HG03342 (cell line): ENCODE results near the gene ITSN1.

Experiments
- ATAC-seq: cut with Tn5 transposase; IDR thresholded peaks from one replicate; pipeline ENCODE4 v1.9.1; 2021; ENCODE audit warnings: mild to moderate bottlenecking, moderate library complexity; ENCODE audit not compliant: unreplicated experiment

ITSN1 gene

DNA sequence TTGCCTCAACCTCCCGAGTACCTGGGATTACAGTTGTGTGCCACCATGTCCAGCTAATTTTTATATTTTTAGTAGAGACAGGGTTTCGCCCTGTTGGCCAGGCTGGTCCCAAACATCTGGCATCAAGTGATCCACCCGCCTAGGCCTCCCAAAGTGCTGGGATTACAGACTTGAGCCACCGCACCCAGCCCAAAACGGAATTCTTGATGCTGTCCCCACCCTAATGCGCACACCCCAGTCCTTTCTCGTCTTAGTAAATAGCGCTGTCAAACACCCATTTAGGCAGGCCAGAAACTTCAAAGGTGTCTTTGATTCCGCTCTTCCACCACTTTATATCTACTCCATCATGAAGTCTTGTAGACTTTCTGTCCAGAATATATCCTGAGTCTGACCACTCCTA is 35.1 kb downstream of the ITSN1 start:
- ATAC-seq: no peak

DNA sequence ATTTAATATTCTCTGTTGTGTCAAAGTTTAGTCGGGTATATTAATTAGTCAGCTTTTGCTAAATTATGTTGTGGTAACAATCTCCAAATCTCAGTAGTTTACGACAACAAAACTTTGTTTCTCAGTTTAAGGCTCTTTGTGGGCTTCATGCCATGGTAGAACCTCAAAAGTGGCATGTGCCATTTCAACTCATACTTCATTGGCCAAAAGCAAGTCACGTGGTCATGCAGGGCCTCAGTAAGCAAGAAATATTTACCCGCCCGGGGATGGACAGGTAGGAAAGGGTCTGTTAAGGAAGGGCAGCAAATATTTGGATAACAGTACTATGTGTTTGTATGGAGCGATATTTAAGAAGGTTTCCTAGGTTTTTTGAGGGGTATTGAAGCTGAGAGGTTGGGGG is 38.6 kb downstream of the ITSN1 start:
- ATAC-seq: no peak

DNA sequence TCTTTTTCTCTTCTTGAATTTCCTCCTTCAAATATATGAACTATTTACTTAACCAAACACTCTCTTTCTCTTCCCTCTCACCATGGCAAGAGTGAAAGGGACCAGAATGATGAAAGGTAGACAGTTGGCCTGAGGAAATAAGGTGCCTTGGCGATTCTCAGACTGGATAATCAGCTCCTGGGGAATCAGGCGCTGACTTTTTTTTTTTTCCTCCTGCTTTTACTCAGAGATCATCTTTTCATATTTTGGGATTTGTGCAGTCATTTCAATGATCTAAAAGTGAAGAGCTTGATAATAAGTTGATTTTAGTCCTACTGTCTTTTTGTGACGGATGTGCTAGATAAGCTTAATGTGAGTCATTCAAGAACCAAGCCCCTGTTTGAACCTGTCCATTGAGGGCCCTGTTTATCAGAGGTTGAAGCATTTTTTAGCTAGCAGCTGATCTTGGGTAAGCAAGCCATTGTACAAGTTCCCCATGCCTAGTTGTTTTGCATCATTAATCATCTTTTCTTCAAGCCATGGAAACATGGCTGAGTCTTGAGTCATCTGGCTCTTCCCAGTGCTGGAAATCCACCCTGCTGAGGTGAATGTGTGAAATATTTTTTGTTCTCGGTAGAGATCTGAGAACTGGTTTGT is 40.8 kb downstream of the ITSN1 start:
- no peak for ATAC-seq

DNA sequence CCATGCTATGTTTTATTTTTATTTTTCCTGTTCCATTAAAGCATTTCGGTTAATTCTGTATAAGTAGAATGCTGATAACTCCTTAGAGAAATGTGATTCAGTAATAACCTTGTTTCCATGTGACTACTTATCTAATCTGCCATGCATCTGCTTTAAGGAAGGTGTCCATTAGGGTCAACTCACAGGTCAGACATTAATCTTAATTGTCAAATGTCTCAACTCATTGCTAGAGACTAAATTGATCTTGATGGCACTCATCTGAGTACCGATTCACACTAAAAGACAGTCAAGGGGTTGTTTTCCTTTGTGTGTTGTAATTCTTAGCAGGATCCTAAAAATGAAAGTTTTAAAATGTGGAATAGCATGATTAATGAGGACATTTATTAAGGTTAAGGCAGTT is 41.8 kb downstream of the ITSN1 start:
- ATAC-seq: no peak

DNA sequence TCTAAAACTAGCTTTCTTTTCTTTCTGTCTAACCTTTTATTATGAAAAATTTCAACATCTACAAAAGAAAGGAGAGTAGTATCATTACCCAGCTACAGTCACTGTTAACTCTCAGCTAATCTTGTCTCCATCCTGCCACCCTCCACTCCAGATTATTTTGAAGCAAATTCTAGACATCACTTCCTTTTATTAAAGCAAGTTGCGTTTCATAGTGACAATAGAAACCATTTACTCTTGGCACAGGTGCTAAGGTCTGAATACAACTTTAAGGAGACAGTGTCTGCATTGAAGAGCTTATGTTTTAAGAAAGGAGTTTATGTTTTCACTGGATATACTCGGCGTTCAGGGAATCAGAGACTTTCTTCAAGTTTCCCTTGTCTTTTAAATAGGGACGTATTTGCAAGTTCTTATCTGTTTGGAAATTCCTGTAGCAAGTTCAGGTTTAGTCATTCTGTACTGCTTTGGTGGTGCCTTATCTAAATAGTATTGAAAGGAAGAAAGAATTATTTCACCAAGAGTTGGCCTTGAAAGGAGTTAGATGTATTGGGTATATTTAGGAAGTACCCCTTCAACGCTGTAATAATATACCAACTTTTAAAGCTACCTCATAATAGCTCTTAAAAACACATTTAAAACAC is 42.7 kb downstream of the ITSN1 start:
- no peak for ATAC-seq

DNA sequence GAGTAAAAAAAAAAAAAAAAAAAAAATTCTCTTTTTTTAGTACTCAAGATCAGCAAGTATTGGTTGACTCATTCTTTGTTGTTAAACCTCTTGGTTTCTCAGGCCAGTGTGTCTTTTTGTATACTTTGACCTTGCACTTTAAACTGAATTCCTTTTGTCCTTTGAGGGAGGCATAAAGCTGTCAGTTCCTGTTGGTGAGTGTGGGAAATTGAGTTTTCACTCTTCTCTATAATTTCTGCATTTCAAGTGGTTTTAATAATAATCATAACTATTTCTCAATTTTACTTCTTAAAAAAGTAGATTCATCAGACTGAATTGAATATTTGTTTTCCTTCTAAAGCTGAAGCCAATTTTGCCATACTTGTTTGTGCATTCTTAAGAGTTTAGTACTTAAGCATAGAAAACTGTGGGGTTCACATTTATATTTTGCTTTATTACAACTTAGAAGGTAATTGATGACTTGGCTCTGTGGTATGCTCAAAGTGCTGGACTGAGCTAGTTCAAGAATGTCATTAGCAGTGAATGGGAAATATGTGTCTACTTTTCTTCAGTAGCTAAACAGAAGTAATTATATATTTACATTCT is 43.4 kb downstream of the ITSN1 start:
- ATAC-seq: no peak

DNA sequence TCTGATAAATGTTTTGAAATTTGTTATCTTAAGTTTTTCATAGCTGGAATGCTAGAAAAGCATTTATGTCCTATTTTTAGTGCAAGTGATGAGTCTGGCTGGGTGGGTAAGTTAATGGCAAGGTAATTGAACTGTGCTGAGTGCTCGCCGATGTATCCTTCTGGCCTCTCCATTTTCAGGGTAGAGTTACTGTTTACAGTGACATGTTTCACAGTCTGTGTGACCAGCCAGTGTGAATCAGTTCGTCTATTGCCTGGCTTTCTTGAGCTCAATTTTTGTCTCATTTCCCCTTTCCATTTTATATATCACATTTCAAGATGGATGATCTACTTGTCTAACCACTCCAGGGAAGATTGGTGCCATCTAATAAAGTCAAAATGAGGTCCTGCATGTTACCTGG is 44.1 kb downstream of the ITSN1 start:
- ATAC-seq: no peak

DNA sequence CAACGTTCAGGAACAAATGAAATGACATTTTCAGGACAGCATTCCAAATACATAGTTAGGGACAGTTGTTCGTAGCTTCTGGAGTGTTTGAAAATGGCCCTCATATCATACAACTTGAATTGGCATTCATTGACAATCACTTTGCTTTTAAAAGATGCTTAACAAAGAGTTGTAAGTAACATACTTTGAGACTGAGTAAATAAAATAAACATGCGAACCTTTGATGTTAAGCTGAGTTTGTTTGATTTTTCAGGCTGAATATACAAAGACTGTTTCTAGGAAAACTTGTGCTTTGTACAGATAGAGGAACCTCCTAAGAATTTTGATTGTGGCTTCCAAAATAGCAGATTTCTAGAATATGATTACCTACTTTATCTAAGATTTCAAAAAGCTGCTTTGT is 45.3 kb downstream of the ITSN1 start:
- no peak for ATAC-seq

DNA sequence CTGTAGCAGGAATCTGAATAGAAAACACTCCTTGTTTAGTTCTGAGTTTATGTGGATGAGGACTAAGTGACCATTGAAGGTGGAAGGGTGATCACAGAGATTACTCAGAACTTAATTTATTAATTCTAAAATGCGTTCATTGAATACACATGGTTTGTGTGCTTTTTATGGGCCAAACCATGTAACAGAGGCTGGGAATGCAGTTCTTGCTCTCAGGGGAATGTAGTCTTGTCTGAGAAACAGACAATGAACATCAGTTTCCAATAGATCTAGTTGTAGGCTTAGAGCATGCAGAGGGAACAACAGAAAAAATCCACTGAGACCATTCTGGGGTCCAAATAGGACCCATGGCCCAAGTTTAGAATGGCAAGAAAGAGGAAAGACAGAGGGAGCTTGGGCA is 46.1 kb downstream of the ITSN1 start:
- ATAC-seq: no peak

DNA sequence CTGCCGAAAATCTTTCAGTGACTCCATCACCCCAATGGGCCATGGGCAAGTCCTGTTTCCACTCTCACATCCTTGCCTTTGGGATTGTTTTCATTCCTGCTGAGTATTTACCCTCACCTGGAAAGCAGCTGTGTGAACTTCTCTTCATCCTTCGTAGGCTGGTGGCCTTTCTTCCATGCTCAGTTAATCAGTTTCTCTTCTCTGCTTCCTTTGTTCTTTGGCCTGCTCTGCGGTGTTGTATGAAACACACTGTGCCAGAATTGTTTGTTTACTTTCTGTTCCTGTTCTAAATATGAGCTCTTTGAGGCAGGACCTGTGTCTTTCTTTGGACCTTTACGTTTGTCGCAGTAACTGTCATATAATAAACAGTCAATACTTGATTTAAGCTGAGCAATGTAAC is 48.6 kb downstream of the ITSN1 start:
- ATAC-seq: no peak

DNA sequence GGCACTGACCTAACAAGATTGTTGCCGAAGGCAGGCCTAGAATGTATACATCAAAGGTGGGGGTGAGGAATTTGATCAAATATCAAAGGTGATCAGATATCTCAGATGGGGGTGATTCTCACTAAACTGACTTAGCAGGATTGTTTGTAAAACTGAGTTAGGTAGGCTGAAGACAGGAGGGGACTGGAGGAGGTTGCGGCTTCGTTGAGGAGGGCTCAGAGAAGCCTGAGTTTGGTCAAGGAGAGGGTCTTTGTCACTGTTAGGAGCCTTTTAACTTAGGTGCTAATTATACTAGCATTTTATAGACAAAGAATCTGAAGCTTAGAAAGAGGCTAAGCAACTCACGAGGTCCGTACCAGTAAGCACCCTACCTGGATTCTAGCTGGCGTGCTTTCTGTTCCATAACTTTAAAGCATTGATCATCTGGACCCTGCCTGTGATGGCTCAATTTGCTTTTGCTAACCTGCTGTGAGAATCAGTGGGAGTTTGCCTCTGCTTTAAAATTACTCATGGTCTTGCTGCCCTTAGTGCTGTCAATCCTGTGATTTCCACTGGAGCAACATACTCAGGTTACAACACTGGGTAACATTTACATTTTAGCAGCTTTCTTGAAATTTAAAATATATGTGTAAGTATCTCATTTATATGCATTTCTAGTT is 49.8 kb downstream of the ITSN1 start:
- ATAC-seq: no peak

DNA sequence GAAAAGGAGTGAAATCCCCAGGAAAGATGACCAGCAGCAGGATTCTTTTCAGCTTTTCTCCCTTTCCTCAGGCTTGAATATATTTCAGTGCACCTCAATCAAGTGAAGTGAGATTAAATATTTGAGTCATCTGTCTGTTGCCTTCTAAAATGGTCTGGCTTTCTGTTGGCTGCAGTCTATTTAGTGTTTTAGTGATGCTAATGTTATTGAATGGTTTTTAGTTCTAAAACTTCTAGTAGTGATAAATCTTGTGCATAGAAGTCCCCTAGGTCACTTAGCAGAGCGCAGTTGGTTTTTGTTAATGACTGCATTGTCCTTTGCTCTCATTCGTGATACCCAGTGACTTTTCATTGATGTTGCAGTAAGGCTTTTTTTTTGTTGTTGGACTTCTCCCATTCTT is 53.5 kb downstream of the ITSN1 start:
- ATAC-seq: no peak

DNA sequence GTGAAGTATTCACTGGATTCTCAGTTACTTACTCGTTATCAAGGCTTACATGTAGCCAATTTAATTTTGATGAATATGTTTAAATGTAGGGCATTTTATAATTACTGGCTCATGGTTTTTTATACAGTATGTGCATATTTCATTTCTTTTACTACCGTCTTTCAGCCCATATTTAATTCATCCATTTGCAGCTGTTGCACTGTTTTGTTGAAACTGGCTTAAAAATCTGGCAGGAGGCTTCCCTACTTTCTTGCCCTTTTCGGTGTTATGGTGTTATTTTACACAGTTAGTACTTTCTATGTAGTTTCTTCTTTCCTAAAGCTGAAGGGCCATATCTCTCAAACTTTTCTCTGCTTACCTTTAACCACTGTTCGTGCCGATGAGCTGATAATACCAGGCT is 54.2 kb downstream of the ITSN1 start:
- ATAC-seq: no peak

DNA sequence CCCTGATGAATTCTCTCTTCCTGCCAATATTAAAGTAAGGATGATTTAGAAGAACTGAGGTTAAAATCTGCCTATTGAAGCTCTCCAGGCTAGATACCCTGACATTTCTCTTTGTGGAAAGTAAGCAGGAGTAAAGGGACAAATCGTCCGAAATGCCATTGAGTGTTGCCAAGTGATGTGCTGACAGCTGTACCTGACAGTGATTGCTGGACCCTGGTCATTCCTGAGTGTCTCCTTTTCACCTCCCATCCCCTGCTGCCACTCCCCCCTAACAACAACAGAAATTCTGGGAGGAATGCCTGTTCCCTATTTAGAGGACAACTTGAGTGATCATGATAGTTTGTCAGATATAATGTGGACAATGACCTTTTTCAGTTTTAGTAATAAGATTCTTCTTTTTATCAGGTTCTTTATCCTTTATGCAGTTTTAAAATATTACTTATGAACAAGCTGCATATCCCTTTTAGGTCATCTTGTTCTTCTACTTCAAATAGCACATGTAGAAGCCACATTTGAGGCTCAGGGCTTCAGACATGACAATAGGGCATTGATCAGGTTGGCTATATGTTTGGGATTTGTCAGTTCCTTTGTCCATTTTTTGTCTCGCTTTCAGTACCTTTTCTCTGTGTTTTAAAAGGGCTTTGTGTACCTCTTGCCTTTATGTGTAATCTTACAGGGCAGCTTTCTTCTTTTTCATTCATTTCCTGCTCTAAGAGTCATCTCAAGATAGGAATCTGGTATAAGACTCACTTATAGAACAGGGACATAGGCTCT is 56.0 kb downstream of the ITSN1 start:
- ATAC-seq: no peak

DNA sequence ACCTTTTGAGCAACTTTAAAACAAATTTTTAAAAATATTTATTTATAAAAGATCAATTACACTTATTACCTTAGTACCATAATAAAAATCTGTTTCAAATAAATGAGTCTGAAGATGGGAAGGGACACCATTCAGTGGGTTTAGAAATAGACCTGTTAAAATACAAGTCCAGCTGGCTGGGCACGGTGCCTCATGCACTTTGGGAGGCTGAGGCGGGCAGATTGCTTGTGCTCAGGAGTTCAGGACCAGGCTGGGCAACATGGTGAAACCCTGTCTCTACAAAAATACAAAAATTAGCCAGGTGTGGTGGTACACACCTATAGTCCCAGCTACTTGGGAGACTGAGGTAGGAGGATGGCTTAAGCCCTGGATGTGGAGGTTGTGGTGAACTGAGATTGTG is 57.0 kb downstream of the ITSN1 start:
- no peak for ATAC-seq

DNA sequence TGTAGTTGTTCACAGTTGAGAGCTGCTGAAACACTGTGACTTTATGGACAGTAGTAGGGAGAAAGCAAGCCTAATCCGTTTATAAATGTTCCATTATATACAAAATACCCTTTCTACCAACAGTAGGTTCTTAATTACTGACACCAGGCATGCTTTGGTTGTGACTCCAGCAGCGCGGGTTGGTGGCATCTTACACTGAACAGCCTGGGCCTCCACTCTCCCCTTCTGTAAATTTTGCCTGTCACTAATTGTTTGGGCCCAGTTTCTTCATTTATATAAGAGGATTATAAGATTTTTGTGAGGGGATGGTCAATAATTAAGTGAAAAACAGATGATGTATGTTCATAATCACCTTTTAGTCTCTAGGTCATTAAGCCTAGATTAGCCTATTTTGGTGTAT is 58.2 kb downstream of the ITSN1 start:
- no peak for ATAC-seq

DNA sequence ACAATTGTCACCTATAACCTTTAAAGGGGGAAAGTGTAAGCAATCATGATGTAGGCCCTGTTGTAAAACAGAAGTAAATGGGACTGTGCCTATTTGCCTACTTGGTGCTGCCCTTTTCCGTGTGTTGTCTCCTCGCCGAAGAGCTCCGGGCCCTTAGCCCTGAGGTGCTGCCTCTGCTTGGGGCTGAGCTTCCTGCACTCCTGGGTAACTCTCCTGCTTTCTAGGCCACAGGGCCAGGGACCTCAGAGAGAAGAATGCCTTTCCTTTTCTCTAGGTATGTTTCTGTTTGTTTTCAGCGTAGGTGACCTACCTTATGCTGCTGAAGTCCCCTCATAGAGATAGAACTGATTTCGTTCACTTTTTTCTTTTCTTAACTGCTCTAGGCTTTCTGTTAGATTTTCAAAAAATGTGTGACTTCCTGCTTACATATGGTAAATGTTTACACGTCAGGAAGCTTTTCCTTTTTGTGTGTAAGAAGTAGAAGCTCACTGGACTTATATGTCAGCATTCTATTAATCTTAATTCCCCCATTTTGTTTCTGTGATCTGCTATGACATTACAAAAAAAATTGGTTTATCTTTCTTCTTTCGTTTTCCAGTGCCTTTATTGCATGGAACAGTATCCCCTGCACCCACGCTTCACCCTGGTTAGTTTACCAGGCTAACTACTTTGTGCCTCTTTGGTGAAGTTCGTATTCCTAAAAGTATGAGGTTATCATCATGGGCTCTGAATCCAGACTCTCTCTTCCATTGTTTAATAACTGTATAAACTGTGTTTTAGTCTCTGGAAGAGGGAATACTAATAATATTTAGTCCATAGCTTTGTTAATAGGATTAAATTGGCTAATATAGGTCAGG is 61.7 kb downstream of the ITSN1 start:
- no peak for ATAC-seq

DNA sequence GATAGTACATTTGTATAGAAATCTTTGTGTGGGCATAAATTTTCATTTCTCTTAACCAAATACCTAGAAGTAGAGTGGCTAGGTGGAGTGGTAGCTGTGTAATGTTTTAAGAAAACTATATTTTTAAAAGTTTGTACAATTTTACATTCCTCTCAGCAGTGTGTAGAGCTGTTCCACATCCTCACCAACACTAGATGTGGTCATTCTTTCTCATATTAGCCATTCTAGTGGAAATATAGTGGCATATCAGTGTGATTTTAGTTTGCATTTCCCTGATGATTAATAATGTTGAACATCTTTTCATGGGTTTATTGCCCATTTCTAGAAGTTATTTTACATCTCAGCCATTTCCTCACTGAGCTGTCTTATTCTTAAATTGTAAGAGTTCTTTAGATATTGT is 65.5 kb downstream of the ITSN1 start:
- ATAC-seq: no peak

DNA sequence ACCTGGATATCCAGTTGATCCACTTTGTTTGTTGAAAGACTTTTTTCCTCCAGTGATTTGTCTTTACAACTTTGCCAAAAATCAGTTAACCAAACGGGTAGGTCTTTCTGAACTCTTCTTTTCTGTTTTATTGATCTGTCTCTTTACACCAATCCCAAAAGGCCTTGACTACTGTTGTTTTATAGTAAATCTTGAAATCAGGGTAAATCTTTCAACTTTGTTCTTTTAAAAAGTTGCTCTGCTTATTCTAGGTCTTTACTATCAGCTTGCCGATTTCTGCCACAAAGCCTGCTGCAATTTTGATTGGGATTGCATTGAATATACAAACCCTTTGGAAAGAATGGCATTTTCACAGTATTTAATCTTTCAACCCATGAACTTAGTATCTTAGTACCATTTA is 66.6 kb downstream of the ITSN1 start:
- ATAC-seq: no peak

DNA sequence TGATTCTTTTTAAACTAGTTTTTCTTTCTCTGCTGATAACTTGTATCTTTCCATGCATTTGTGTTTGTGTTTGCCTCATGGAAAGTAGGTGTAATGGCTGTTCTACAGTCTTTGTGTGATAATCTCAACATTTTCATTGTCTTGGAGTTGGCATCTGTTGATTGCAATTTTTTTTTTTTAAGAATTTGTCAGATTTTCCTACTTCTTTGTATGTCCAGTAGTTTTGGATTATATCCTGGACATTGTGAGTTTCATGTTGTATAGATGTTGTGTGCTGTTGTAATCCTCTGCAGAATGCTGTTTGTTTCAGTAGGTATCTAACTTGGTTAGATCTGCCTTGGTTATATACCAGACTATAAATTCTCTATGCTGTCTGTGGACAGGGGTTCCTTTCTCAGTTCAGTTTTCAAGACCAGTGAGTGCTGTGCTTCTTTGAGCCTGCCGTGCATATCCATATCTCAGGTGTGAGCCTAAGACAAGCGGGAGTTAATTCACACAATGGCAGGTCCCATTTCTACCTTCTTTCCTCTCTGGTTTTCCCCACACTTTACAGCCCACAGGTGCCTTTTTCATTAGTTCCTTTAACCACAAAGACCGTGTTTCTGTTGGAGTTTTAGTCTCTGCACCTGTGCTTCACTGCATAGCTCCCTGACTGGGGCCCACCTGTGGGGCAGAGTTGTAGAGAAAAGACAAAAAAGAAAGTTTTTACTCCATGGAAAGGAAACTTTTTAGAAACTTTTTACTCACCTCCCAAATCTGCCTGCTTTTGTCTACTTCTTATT is 69.9 kb downstream of the ITSN1 start:
- no peak for ATAC-seq
